ENCODE measurements around the gene UBL7.
"Not testable (repeated sequence)": the region's sequence is repeated elsewhere in the genome, so short reads cannot be mapped to it uniquely, and the experiment has no call there.

The UBL7 gene, protein sequence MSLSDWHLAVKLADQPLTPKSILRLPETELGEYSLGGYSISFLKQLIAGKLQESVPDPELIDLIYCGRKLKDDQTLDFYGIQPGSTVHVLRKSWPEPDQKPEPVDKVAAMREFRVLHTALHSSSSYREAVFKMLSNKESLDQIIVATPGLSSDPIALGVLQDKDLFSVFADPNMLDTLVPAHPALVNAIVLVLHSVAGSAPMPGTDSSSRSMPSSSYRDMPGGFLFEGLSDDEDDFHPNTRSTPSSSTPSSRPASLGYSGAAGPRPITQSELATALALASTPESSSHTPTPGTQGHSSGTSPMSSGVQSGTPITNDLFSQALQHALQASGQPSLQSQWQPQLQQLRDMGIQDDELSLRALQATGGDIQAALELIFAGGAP

GRCh38 chr15:74460871-74461846 is at the start of gene UBL7:
TSS of gene UBL7 (minus strand) at chr15:74461160. CDS start at chr15:74458867, 2,293 bp downstream.
- peak; percentile 75 for DNase-seq (ENCODE audit: low read depth)

DNA sequence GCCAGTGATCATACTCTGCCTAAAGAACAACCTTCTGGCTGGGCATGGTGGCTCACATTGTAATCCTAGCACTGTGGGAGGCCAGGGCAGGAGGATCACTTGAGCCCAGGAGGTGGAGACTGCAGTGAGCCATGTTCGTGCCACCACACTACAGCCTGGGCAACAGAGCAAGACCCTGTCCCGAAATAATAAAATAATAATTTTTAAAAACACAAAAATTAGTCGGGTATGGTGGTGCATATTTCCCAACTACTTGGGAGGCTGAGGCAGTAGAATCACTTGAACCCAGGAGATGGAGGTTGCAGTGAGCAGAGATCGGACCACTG is 45.5 kb upstream of the UBL7 start:
- no peak for DNase-seq (ENCODE audit: low read depth)

- DNase-seq (ENCODE audit: low read depth) = peak; percentile 34
Observed at GRCh38 chr15:74505837-74506514, 45.0 kb upstream of the UBL7 start.

DNA sequence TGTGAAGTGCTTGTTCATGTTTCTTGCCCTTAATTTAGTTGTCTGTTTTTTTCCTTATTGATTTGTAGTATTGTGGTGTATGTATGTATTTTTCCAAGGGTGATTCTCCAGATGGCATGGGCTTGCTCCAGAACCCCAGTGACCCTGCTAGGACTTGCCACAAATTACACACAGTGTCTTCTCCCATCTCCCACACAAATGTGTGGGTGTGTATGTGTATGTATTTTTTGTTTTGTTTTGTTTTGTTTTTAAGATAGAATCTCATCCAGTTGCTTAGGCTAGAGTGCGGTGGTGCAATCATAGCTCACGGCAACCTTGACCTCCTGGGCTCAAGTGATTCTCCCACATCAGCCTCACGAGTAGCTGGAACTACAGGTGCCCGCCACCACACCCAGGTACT is 43.9 kb upstream of the UBL7 start:
- DNase-seq (ENCODE audit: low read depth) = no peak

- no peak for DNase-seq (ENCODE audit: low read depth)
Observed at GRCh38 chr15:74504418-74504817, 43.5 kb upstream of the UBL7 start.

DNA sequence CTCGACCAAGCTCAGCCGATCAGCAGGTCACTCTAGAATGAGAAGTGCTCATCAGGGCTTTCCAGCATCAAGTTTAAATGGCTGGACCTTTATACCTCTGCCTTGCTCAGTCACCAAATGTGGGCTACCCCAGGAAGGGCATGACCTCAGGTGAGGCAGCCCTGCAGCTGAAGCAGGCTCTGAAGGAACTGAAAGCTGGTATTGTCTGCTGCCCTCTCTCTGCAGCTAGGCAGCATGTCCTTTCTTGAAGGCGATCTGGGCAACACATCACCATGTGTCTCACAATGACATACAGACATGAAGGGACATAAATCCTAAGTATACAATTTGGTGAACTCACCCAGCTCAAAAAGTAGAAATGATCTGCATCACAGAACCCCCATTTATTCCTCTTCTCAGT is 41.3 kb upstream of the UBL7 start:
- DNase-seq (ENCODE audit: low read depth) = no peak

DNA sequence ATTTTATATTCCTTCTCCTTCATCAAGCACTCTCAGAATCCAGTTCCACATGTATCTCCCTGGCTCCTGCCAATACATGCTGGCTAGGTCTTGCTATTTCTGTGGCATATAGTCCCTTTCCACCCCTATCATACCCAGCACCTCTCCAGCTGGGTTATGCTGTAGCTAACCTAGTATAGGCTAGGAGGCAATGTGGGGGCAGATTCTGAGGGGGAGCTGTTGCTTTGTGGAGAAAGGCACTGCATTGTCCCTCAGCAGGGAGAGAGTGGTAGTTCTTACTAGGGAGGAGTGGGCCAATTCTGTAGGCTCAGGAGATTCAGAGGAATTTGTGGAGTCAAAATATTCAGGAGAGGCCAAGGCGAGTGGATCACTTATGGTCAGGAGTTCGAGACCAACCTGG is 39.4 kb upstream of the UBL7 start:
- DNase-seq (ENCODE audit: low read depth) = no peak

DNA sequence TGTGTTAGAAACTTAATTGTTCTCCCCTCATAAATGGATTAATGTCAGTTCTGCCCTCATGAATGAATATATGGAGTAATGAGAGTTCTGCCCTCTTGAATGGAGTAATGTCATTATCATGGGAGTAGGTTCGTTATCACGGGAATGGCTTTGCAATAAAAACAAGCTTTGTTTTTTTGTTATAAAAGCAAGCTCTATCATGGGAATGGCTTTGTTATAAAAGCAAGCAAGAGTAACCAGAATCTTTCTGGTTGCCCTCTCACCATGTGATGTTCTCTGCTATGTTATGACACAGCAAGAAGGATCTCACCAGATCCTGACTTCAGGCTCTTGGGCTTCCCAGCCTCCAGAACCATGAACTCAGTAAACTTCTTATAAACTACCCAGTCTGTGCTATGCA is 38.4 kb upstream of the UBL7 start:
- DNase-seq (ENCODE audit: low read depth) = no peak

DNA sequence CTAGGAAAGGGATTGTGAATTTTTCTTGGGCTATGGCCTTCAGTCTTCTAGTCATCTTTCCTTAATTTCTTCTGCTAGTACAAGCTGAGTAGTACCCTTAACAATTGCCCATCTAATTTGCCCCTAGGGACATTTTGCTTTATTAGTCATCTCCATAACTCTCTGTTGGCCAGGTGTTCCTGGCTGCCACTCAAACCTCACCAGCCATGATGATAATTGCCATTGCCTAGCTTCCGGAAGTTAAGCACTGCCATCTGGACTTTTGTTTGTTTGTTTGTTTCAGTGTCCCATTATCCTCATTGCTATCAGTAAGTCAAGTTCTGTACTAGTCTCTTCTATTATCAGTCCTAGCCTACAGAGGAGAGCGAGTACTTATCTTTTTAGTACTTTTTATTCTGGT is 36.6 kb upstream of the UBL7 start:
- DNase-seq (ENCODE audit: low read depth) = no peak

- no peak for DNase-seq (ENCODE audit: low read depth)
Observed at GRCh38 chr15:74496648-74497047, 35.7 kb upstream of the UBL7 start.

- no peak for DNase-seq (ENCODE audit: low read depth)
Observed at GRCh38 chr15:74490339-74490689, 29.4 kb upstream of the UBL7 start.

DNA sequence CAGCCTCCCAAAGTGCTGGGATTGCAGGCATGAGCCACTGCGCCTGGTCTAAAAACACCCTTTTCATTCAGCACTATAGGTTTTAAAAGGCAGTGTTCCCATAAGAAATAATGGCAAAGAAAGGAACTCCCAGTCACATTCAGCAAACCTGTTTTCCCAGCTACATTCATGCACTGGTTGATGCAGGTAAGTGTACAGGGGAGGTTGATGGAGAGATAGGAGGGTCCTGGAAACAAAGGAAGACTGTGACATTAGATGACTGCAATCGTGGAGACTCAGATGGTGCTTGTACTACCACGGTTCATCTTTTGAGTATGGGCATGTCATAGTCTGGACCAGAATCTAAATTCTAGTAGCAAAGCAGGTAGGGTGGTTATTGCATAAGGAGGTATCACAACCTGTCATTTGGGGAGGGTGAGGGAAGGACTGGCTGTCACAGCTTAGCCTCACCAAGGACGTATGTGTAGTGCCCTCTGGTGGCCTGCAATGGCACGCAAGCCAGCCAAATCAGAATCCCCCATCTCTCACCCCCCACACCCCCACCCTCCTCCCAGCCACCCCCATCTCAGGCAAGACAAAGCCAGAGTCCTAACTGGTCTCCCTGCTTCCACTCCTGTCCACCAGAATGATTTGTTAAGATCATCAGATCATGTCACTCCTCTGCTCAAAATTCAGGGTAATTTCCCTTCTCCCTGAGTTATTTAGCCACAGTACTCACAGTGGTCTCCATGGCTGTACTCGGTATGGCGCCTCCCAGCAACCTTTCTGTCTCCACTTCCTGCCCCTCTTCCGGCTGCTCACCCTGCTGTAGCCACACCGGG is 28.8 kb upstream of the UBL7 start:
- DNase-seq (ENCODE audit: low read depth) = no peak

GRCh38 chr15:74488776-74489175 is 27.8 kb upstream of the UBL7 start:
- DNase-seq (ENCODE audit: low read depth) = no peak

DNA sequence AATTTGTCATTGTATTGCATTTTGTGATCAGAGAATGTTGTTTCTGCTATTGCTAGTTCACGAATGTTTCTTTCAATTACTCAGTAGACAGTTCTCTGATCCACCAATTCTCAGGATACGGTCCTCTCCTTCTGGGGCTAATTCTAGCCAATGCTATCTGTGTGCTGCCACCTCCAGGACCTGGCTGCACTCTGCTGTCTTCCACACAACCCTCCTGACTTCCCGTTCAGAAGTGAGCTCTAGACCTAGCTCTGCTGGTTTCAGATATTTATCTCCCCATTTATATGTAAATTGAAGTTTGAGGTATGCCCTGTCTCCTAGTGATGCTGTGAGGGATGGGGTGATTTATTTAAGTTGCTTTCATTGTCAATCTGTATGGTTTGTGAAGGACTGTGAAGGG is 21.7 kb upstream of the UBL7 start:
- no peak for DNase-seq (ENCODE audit: low read depth)

DNA sequence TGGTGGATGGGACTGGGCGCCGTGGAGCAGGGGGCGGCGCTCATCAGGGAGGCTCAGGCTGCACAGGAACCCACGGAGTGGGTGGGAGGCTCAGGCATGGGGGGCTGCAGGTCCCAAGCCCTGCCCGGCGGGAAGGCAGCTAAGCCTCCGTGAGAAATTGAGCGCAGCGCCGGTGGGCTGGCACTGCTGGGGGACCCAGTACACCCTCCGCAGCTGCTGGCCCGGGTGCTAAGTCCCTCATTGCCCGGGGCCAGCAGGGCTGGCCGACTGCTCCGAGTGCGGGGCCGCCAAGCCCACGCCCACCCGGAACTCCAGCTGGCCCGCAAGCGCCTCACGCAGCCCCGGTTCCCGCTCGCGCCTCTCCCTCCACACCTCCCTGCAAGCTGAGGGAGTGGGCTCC is 19.4 kb upstream of the UBL7 start:
- not testable (repeated sequence) for DNase-seq (ENCODE audit: low read depth)

GRCh38 chr15:74471621-74472020 is 10.7 kb upstream of the UBL7 start:
- DNase-seq (ENCODE audit: low read depth) = not testable (repeated sequence)

GRCh38 chr15:74470631-74471395 is 9.9 kb upstream of the UBL7 start:
- DNase-seq (ENCODE audit: low read depth) = no peak

- no peak for DNase-seq (ENCODE audit: low read depth)
Observed at GRCh38 chr15:74468341-74469032, 7.5 kb upstream of the UBL7 start.

DNA sequence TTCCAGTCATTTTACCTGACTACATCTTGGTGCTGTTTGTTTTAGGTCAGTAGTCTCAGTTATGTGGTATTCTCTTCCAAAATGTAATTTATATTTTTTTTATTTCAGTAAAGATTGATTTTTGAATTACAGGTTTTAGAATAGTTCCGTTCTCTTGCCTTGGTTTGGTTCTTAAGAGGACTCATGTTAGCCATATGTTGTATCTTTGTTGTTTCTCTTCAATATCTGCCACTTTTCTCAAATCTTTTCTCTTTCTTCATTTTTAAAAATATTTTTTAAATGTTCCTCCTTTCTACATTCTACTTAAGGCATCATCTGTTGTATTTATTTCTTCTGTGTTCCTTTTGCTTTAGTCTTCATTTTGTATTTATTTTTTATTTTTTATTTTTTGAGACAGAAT is 5.6 kb upstream of the UBL7 start:
- DNase-seq (ENCODE audit: low read depth) = no peak

DNA sequence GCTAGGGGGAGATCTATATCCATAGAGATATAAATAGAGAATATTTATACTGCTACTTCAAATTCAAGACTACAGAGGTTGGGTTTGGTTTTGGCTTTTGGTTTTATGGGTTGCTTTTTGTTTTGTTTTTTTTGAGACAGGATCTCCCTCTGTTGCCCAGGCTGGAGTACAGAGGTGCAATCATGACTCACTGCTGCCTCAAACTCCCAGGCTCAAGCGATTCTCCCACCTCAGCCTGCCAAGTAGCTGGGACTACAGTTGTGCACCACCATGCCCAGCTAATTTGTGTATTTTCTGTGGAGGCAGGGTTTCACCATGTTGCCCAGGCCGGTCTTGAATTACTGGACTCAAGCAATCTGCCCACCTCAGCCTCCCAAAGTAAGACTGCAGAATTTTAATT is 3.9 kb upstream of the UBL7 start:
- DNase-seq (ENCODE audit: low read depth) = no peak

GRCh38 chr15:74464216-74464615 is 3.3 kb upstream of the UBL7 start:
- no peak for DNase-seq (ENCODE audit: low read depth)
